Mesenchymal stem cell (in vitro differentiated cells and primary cell): ENCODE data around the gene ANKRD45.
"Not testable (repeated sequence)": the region's sequence is repeated elsewhere in the genome, so short reads cannot be mapped to it uniquely, and the experiment has no call there.

Experiments used
- DNase-seq: peaks from one replicate; pipeline ENCODE4 v3.0.0-alpha.2; 2013
- H2AFZ ChIP-seq: one replicate; pipeline ENCODE4 v1.6.1; 2013; ENCODE audit warnings: low read depth, mild to moderate bottlenecking, control low read depth, inconsistent platforms, low read length, moderate library complexity
- H2AK5ac ChIP-seq: 2 replicates; pipeline ENCODE4 v1.6.1; 2013; ENCODE audit warnings: low read length, moderate library complexity, mild to moderate bottlenecking, inconsistent platforms; ENCODE audit not compliant: severe bottlenecking
- H2BK120ac ChIP-seq: one replicate; pipeline ENCODE4 v1.6.1; 2013; ENCODE audit warnings: low read depth, mild to moderate bottlenecking, inconsistent platforms, low read length, moderate library complexity
- H2BK12ac ChIP-seq, 2 experiments: one replicate each; pipeline ENCODE4 v1.6.1; 2013; ENCODE audit warnings: inconsistent platforms in 2 of 2, low read length in 2 of 2, mild to moderate bottlenecking in 2 of 2, moderate library complexity in 2 of 2, control low read depth in 1 of 2
- H2BK15ac ChIP-seq: one replicate; pipeline ENCODE4 v1.6.1; 2013; ENCODE audit warnings: mild to moderate bottlenecking, low read depth, inconsistent platforms; ENCODE audit not compliant: poor library complexity, severe bottlenecking
- H2BK5ac ChIP-seq: 2 replicates; pipeline ENCODE4 v1.6.1; 2013; ENCODE audit warnings: low read depth, mild to moderate bottlenecking, low read length, control low read depth, inconsistent platforms; ENCODE audit not compliant: poor library complexity, severe bottlenecking
- H3K14ac ChIP-seq, 2 experiments: one replicate each; pipeline ENCODE4 v1.6.1; 2013; ENCODE audit warnings: inconsistent platforms in 2 of 2, low read length in 2 of 2, control low read depth in 1 of 2, mild to moderate bottlenecking in 1 of 2, moderate library complexity in 1 of 2
- H3K18ac ChIP-seq, 2 experiments: one replicate each; pipeline ENCODE4 v1.6.1; 2013; ENCODE audit warnings: inconsistent platforms in 2 of 2, low read length in 2 of 2, control low read depth in 1 of 2, low read depth in 1 of 2, mild to moderate bottlenecking in 1 of 2
- H3K23ac ChIP-seq, 2 experiments: one replicate each; pipeline ENCODE4 v1.6.1; 2013; ENCODE audit warnings: inconsistent platforms in 2 of 2, low read length in 2 of 2, mild to moderate bottlenecking in 2 of 2, moderate library complexity in 2 of 2, control low read depth in 1 of 2
- H3K27ac ChIP-seq: 2 replicates; pipeline ENCODE4 v1.5.1; 2013; ENCODE audit warnings: mild to moderate bottlenecking, moderate library complexity, low read length, control low read depth, inconsistent platforms; ENCODE audit not compliant: poor library complexity, severe bottlenecking
- H3K27me3 ChIP-seq, 2 experiments: 2 replicates each; pipeline versions ENCODE4 v1.6.1 to v1.7.0; 2013; ENCODE audit warnings: low read length in 2 of 2, mild to moderate bottlenecking in 2 of 2, moderate library complexity in 2 of 2, control low read depth in 1 of 2, inconsistent platforms in 1 of 2; ENCODE audit not compliant: control insufficient read depth in 1 of 2, insufficient read depth in 1 of 2
- H3K36me3 ChIP-seq, 2 experiments: 2 replicates each; pipeline versions ENCODE4 v1.6.1 to v1.7.0; 2013; ENCODE audit warnings: low read length in 2 of 2, control low read depth in 1 of 2, inconsistent platforms in 1 of 2, low read depth in 1 of 2, mild to moderate bottlenecking in 1 of 2; ENCODE audit not compliant: insufficient read depth in 2 of 2, control insufficient read depth in 1 of 2
- H3K4ac ChIP-seq, 2 experiments: one replicate each; pipeline ENCODE4 v1.6.1; 2013; ENCODE audit warnings: inconsistent platforms in 2 of 2, low read length in 2 of 2, mild to moderate bottlenecking in 2 of 2, moderate library complexity in 2 of 2, control low read depth in 1 of 2, low read depth in 1 of 2
- H3K4me1 ChIP-seq: 2 replicates; pipeline ENCODE4 v1.6.1; 2013; ENCODE audit warnings: low read depth, low read length, control low read depth; ENCODE audit not compliant: control insufficient read depth, insufficient read depth
- H3K4me2 ChIP-seq: 2 replicates; pipeline ENCODE4 v1.6.1; 2013; ENCODE audit warnings: low read length, mild to moderate bottlenecking, inconsistent platforms; ENCODE audit not compliant: poor library complexity, severe bottlenecking
- H3K4me3 ChIP-seq, 2 experiments: 2 replicates each; pipeline versions ENCODE4 v1.5.1 to v1.7.0; 2013; ENCODE audit warnings: low read length in 2 of 2, mild to moderate bottlenecking in 2 of 2, control low read depth in 1 of 2, low read depth in 1 of 2; ENCODE audit not compliant: insufficient read depth in 1 of 2
- H3K79me1 ChIP-seq: replicated peaks from 2 replicates; pipeline ENCODE4 v1.6.1; 2013; ENCODE audit warnings: mild to moderate bottlenecking, control low read depth, low read length, inconsistent platforms; ENCODE audit not compliant: poor library complexity, severe bottlenecking
- H3K9ac ChIP-seq: 2 replicates; pipeline ENCODE4 v1.7.0; 2013; ENCODE audit warnings: mild to moderate bottlenecking, low read length, moderate library complexity
- H3K9me3 ChIP-seq: 2 replicates; pipeline ENCODE4 v1.7.0; 2013; ENCODE audit warnings: mild to moderate bottlenecking, low read length; ENCODE audit not compliant: control insufficient read depth
- H4K8ac ChIP-seq: one replicate; pipeline ENCODE4 v1.6.1; 2013; ENCODE audit warnings: inconsistent platforms, mild to moderate bottlenecking, low read length, moderate library complexity
- H4K91ac ChIP-seq: one replicate; pipeline ENCODE4 v1.6.1; 2013; ENCODE audit warnings: mild to moderate bottlenecking, low read length, inconsistent platforms
- WGBS: methylation state at CpG from one replicate; pipeline ENCODE4 v1.1.7; 2013; ENCODE audit warnings: mixed read lengths; 5-methylcytosine and 5-hydroxymethylcytosine counted together

ANKRD45 gene

DNA sequence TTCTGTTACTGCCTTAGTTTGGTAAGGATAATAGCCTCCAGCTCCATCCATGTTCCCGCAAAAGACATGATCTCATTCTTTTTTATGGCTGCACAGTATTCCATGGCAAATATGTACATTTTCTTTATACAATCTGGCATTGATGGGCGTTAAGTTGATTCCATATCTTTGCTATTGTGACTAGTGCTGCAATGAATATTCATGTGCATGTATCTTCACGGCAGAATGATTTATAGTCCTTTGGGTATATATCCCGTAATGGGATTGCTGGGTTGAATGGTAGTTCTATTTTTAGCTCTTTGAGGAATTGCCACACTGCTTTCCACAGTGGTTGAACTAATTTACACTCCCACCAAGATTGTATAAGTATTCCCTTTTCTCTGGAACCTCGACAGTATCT is 78.5 kb downstream of the ANKRD45 start:
- H3K36me3 ChIP-seq, H2BK5ac ChIP-seq, H4K8ac ChIP-seq, H3K23ac ChIP-seq, H3K4ac ChIP-seq, H3K9me3 ChIP-seq, H3K4me3 ChIP-seq, H3K79me1 ChIP-seq, H3K14ac ChIP-seq, H3K27me3 ChIP-seq, H2AK5ac ChIP-seq, H2BK12ac ChIP-seq, H2BK120ac ChIP-seq, H4K91ac ChIP-seq, H3K18ac ChIP-seq, H3K27ac ChIP-seq, H3K4me1 ChIP-seq, H2BK15ac ChIP-seq, H2AFZ ChIP-seq, H3K9ac ChIP-seq, H3K4me2 ChIP-seq: not testable (repeated sequence)
- WGBS: 87% methylated on average over 2 of the region's 5 CpGs
- DNase-seq: peak; percentile 2

DNA sequence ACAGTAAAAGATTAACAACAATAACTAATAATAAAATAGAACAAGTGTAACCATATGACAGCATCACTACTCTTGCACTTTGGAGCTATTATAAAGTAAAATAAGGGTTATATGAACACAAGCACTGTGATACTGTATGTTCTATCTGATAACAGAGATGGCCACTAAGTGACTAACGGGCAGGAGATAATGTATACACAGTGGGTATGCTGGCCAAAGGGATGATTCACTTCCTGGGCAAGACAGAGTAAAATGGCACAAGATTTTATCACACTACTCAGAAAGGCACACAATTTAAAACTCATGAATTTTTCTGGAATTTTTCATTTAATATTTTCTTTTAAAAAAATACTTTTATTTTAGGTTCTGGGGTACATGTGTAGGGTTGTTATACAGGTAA is 79.1 kb downstream of the ANKRD45 start:
- DNase-seq: peak; percentile 6
- Histone ChIP-seq H3K23ac (no peak overlapping the region), H2BK120ac (no peak overlapping the region), H3K9ac (no peak overlapping the region), H3K4me2 (no peak overlapping the region), H3K4me1 (no peaks in the 10 kb centered on the region), H3K27ac (no peak overlapping the region), H2AFZ (no peak overlapping the region), H3K79me1 (no peaks in the 10 kb centered on the region), H3K27me3 (no peaks in the 10 kb centered on the region), H3K4me3 (no peak overlapping the region), H2BK12ac (no peak overlapping the region), H4K8ac (no peak overlapping the region), H4K91ac (no peak overlapping the region), H2BK15ac (no peak overlapping the region), H3K9me3 (no peaks in the 10 kb centered on the region), H3K14ac (no peak overlapping the region), H3K18ac (no peak overlapping the region), H3K4ac (no peak overlapping the region), H2AK5ac (no peak overlapping the region), H2BK5ac (no peak overlapping the region), H3K36me3 (no peaks in the 10 kb centered on the region)
- no CpG with 5 or more reads among the region's 1 CpG for WGBS

DNA sequence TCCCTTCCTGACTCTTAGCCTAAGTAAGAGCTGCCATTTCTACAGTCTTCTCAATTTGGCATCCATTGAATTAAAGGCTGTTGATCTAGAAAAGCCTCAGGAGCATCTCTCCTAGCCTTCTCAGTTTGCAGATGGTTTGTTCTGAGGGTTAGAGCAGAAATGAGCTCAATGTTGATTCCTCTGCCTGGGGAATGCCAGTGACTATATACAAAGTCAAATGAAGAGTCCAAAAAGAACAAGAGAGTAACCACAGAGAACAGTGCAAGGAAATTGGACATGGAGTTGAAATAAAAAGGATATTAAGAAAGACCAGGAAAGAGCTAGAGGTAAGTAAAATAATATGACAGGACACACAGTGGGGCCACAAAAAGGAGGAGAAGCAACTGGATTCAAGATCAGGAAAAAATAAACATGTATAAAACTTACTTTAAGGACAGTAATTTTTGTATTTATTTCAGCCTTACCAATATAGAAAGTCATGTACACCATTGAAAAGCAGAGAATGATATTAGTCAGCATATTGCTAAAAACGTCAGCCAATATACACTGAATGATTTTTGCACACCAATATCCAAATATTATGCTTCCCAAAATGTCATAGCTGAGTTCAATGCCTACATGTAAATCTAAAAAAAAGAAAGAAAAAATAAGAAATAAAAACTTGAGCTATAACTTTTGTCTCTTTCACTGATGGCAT is 88.1 kb downstream of the ANKRD45 start:
- Histone ChIP-seq H3K79me1 (no peaks in the 10 kb centered on the region), H3K9me3 (no peaks in the 10 kb centered on the region), H4K91ac (no peak overlapping the region), H3K14ac (no peak overlapping the region), H3K9ac (no peak overlapping the region), H3K4me2 (no peak overlapping the region), H3K4ac (no peak overlapping the region), H3K27me3 (peaks cover 4 to 15% of the 10 kb centered on the region in 2 experiments), H2BK120ac (no peak overlapping the region), H3K23ac (no peak overlapping the region), H2BK12ac (no peak overlapping the region), H3K18ac (no peak overlapping the region), H3K4me3 (no peak overlapping the region), H3K36me3 (no peaks in the 10 kb centered on the region), H2AK5ac (no peak overlapping the region), H3K4me1 (no peaks in the 10 kb centered on the region), H2BK15ac (no peak overlapping the region), H3K27ac (no peak overlapping the region), H2BK5ac (no peak overlapping the region), H2AFZ (no peak overlapping the region), H4K8ac (no peak overlapping the region)
- WGBS: 83% methylated on average over 1 of the region's 1 CpG
- DNase-seq: no peak

DNA sequence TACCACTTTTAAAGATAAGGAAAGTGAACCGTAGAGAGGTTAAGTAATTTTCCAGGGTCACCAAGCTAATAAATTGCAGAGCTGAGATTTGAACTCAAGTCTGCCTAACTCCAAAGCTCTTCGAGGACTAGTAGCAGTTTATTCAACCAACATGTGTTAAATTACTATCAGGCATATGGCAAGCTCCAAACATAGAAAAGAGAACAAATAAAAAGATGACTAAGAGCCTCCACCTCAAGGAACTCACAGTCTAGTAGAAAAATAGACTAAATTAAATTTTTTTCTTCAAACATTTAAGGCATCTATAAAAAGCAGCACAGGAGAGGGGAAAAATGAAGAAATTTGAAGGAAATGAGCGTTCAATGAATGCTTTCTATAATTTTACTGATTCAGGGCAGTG is 89.0 kb downstream of the ANKRD45 start:
- Histone ChIP-seq H2BK15ac (no peak overlapping the region), H3K14ac (no peak overlapping the region), H3K4me3 (no peak overlapping the region), H3K18ac (no peak overlapping the region), H2AFZ (no peak overlapping the region), H4K91ac (no peak overlapping the region), H2BK12ac (no peak overlapping the region), H2BK120ac (no peak overlapping the region), H3K27ac (no peak overlapping the region), H3K36me3 (no peaks in the 10 kb centered on the region), H2BK5ac (no peak overlapping the region), H3K4me2 (no peak overlapping the region), H3K79me1 (no peaks in the 10 kb centered on the region), H2AK5ac (no peak overlapping the region), H3K4me1 (no peaks in the 10 kb centered on the region), H4K8ac (no peak overlapping the region), H3K27me3 (peaks cover 4 to 15% of the 10 kb centered on the region in 2 experiments), H3K9me3 (no peaks in the 10 kb centered on the region), H3K23ac (no peak overlapping the region), H3K9ac (no peak overlapping the region), H3K4ac (no peak overlapping the region)
- WGBS: 85% methylated on average over 2 of the region's 3 CpGs
- DNase-seq: no peak
